Omental fat pad (tissue), 4 donors: Measurements from ENCODE around the gene ODC1. TPM values are rescaled to one million over a fixed set of nuclear protein-coding genes. Genes with fewer than 3 reads are reported as not detected.
"Not testable (repeated sequence)": the region's sequence is repeated elsewhere in the genome, so short reads cannot be mapped to it uniquely, and the experiment has no call there.

ENCODE experiments used
- ATAC-seq: fragments of 150-250 bp; one replicate; pipeline ENCODE4 v1.9.1; 2016; ENCODE audit warnings: mild to moderate bottlenecking, moderate library complexity; ENCODE audit not compliant: low FRiP score
- DNase-seq: peaks from one replicate; pipeline ENCODE4 v3.0.0-alpha.2; 2019; ENCODE audit warnings: low spot score
- total RNA-seq, 4 donors: library from RNA; depleted of rRNA; stranded (reverse); fragments of >200 nt; gene quantifications; one replicate each; pipeline ENCODE4 v1.1.0, GENCODE V29; 2016
- TF ChIP-seq, protein P1 (sequence below), 3 donors: fragments of 450-650 bp; IDR thresholded peaks; one replicate each; pipeline ENCODE4 v1.5.1; 2016 to 2017; ENCODE audit warnings: antibody characterized with exemption in 3 of 3, mild to moderate bottlenecking in 3 of 3, moderate library complexity in 2 of 3

ODC1 gene
- total RNA-seq, 4 donors from 2014 or later, result 46.8 to 264 (median 114) TPM

DNA sequence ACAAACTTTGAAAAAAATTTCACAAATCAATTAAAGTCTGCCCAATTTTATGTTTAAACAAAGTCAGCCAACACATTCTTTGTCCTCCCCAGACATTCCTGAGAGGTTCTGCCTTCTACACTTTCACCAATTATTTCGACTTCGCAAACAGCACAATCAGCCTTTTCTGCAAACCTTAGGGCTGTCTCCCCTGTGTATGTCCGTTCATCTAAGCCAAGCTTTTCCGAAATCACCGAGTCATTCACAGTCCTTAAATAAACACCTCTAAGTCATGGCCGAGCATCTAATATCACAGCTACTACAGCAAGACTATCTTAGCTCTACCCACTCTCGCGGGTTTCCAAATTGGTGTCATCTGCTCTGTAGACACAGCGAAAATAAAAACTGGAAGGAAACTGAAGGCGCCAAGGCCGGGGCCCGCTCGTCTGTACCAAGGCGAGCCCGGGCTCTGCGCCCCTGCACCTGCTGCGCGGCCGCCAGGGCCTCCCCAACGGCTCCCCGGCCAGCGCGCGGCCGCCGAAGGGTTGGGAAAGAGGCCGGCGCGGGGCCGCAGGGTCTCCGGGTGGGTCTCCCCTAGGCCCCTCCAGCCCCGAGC, 730 bp downstream of the ODC1 start:
- ATAC-seq, result peak; percentile 21
- no peak for DNase-seq
- TF ChIP-seq, protein P1, sequence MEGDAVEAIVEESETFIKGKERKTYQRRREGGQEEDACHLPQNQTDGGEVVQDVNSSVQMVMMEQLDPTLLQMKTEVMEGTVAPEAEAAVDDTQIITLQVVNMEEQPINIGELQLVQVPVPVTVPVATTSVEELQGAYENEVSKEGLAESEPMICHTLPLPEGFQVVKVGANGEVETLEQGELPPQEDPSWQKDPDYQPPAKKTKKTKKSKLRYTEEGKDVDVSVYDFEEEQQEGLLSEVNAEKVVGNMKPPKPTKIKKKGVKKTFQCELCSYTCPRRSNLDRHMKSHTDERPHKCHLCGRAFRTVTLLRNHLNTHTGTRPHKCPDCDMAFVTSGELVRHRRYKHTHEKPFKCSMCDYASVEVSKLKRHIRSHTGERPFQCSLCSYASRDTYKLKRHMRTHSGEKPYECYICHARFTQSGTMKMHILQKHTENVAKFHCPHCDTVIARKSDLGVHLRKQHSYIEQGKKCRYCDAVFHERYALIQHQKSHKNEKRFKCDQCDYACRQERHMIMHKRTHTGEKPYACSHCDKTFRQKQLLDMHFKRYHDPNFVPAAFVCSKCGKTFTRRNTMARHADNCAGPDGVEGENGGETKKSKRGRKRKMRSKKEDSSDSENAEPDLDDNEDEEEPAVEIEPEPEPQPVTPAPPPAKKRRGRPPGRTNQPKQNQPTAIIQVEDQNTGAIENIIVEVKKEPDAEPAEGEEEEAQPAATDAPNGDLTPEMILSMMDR (IDR thresholded peaks at IDR 0.05), result no peak

DNA sequence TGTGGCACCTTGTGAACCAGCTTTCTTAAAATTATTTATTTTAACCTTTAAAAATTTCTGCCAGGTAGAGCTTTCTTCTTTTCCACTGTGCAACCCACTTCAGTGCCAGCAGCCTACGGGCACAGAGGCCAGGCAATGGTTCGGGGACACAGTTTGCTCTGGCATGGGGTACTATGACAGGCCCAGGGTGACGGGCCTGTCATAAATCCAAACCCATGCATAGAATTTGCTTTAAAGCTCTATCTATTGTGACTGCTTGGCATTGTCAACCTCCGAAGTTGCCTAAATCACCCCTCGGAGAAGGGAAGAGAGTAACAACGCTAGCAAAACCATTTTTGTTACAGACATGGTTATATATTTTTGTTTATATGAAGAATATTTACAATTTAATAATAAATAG, 1.5 kb downstream of the ODC1 start:
- TF ChIP-seq, protein P1 (IDR thresholded peaks at IDR 0.05), result no peak
- DNase-seq (no peak), ATAC-seq (no peak)

DNA sequence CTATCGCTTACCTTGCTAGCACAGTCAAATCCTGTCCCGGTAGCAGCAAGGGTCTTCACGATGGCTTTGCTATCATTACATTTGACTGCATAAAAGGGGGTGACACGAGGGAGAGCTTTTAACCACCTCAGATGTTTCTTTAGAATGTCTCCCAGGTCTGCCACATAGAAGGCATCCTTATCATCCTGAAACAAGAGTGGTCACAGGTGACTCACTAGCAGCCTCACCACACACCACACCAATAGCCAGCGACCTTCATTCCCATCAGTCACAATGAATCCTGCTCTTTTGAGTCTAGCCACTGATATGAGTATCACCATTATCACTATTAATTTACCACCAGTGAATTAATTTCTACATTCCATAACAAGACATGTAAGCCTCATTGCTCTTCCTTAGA, 3.7 kb downstream of the ODC1 start:
- no peak for ATAC-seq
- DNase-seq, result no peak
- TF ChIP-seq, protein P1 (IDR thresholded peaks at IDR 0.05), result no peak

DNA sequence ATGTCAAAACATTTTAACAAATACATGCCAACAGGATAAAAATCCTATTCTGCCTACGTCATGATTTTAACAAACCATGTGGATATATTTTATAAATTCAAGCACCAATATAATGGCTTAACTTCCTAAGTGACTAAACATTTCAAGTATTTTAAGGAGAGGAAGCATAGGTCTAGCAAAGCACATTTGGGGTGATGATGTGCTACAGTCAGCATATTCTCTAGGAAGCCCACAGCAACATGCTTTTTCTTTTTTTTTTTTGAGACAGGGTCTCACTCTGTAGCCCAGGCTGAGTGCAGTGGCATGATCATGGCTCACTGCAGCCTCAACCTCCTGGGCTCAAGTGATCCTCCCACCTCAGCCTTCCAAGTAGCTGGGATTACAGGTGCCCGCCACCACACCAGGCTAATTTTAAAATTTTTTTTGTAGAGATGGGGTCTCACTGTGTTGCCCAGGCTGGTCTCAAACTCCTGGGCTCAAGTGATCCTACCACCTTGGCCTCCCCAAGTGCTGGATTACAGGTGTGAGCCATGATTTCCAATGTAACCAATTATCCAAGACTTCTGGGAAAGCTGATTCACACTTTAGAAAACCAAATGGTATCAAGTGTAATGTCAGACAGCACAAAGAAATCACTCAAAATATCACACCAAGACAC, 5.5 kb downstream of the ODC1 start:
- ATAC-seq, DNase-seq: not testable (repeated sequence)

DNA sequence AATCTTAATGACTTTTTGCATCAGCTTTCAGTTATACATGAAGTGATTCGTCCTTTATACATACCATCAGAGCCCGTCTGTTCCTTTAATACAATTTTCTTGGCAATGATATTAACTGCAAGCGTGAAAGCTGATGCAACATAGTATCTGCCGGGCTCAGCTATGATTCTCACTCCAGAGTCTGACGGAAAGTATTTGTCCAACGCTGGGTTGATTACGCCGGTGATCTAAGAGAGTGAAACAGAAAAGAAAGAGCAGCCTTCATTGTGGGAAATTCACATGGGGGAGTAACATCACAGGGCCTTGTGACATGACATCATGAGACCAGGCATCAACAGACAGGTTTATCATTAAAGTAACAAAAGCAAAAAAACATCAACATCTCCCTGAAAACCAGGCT, 6.2 kb downstream of the ODC1 start:
- DNase-seq (no peak), ATAC-seq (no peak)
- TF ChIP-seq, protein P1 (IDR thresholded peaks at IDR 0.05), result no peak

DNA sequence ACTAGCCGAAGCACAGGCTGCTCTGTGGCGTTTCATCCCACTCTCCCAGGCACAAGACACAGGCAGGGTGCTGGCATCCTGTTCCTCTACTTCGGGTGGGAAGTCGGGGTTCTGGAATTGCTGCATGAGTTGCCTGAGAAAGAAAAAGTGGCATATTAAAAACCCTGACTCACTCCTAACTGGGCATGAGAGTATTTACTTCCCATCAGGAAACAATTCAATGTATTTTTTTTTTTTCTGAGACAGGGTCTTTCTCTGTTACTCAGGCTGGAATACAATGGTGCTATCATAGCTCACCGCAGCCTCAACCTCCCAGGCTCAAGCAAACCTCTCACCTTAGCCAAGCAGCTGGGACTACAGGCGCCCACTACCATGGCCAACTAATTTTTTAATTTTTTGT, 7.4 kb downstream of the ODC1 start:
- TF ChIP-seq, protein P1 (IDR thresholded peaks at IDR 0.05), result no peak
- ATAC-seq, result no peak
- no peak for DNase-seq

DNA sequence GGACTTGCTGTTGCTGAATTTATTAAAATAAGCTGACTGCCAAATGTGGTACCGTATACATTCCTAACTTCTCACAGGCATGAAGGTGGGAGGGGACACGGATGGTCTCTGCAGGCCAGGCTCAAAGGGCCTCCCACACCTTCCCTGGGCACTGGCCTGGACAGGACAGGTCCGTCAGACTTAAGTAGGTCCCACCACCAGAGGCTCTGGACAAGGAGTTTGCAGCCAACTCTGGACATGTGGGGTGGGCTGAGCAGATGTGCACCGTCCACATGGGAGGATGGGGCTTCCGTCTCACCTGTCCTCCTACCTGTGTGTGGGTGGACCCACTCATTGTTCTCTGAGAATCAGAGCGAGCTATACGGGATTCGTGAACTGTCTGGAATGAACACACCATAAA, 8.2 kb downstream of the ODC1 start:
- DNase-seq (no peak), ATAC-seq (no peak)
- TF ChIP-seq, protein P1 (IDR thresholded peaks at IDR 0.05), result no peak
